Measurements from ENCODE around the gene LIN37. TPM values are rescaled to one million over a fixed set of nuclear protein-coding genes. Genes with fewer than 3 reads are reported as not detected.

The LIN37 gene
- total and polyA plus RNA-seq, 4 donors: 2.6 to 7.0 (median 6.1) TPM

DNA sequence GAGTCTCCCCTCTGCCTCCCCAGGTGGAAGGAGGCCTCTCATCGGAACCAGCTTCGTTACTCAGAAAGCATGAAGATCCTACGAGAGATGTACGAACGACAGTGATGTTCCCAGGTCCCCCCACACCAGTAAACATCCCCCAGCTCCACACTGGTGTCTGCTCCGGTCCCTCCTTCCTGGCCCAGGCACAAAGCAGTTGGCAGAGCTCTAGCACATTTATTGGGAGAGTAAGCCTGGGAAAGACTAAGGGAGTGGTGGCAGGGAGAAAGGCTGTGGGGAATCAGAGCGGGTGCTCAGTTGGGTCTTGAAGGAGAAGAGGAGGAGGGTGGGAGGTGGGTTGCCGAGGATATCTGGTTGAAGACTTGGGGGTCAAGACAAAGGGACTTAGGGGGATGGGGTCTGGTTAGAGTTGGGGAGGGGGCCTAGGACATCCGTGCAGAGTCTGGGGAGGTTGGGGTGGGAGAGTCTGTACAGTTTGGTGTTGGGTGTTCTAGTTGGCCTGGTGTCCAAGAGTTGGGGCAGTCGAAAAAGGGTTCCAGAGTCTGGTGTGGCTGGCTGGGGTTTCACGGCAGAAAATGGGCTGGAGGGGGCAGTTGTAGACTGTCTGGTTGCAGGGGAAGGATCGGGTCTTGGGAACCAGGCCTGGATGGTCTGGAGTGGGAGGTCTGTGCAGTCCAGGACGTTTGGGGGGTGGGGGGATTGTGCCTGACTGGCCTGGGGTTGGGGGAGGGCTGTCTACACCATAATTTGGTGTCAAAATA is 6.2 kb downstream of the LIN37 start:
- no peak for TF ChIP-seq GABPA (IDR thresholded peaks at IDR 0.05 in 1 of 2, conservative IDR thresholded peaks at IDR 0.05 in 1 of 2)
- peaks cover 0 to 20% (median 10%) of the 10 kb centered on the region in 4 donors for H3K36me3 ChIP-seq (ENCODE audit: control insufficient read depth in 4 of 4, insufficient read depth in 3 of 4, low read depth in 1 of 4, low read length in 3 of 4)
- no peaks in the 10 kb centered on the region for H3K27me3 ChIP-seq (ENCODE audit: control insufficient read depth in 4 of 4, insufficient read depth in 4 of 4, low read length in 3 of 4)
- no peaks in the 10 kb centered on the region for H3K9me3 ChIP-seq (ENCODE audit: control insufficient read depth in 4 of 4, low read length in 3 of 4)
- no peak overlapping the region for H3K4me3 ChIP-seq (ENCODE audit: low read depth in 1 of 3, low read length in 3 of 3)
- H3K9ac ChIP-seq (ENCODE audit: low read depth in 1 of 2, low read length in 2 of 2): no peak overlapping the region
- H3K27ac ChIP-seq (ENCODE audit: low read depth in 1 of 2, low read length in 2 of 2): peak overlapping the region; percentile 30 to 85
- DNase-seq (ENCODE audit: low spot score): no peak
- 90% methylated on average over 13 of the region's 13 CpGs for WGBS
- peaks cover 14 to 19% (median 17%) of the 10 kb centered on the region in 4 donors for H3K4me1 ChIP-seq (ENCODE audit: control insufficient read depth in 4 of 4, insufficient read depth in 4 of 4, low read length in 3 of 4)

DNA sequence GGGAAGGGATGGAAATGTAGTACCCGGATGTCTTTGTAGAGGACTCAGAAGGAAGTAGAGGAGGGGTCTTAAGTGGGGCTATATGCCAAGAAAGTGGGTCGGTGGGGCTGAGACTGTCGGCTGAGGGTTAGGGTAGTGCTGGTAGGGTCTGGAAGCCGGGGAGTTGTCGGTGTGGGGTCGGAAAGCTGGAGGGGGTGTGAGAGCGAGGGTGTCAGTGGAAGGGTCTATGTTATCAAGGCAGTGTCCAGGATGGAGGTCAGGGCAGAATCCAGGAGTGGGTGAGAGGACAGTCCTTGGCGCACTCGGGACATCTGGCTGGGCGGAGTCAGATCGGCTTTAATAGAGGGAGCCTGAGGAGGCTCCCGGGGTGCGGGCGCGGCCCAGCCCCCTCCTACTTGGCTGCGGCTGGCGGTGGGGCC is 6.8 kb downstream of the LIN37 start:
- H3K9me3 ChIP-seq (ENCODE audit: control insufficient read depth in 4 of 4, low read length in 3 of 4): no peaks in the 10 kb centered on the region
- H3K9ac ChIP-seq (ENCODE audit: low read depth in 1 of 2, low read length in 2 of 2): no peak overlapping the region
- H3K4me3 ChIP-seq (ENCODE audit: low read depth in 1 of 3, low read length in 3 of 3): no peak overlapping the region
- H3K36me3 ChIP-seq (ENCODE audit: control insufficient read depth in 4 of 4, insufficient read depth in 3 of 4, low read depth in 1 of 4, low read length in 3 of 4): peaks cover 0 to 20% (median 10%) of the 10 kb centered on the region in 4 donors
- no peak for DNase-seq (ENCODE audit: low spot score)
- TF ChIP-seq NR2F2 (IDR thresholded peaks at IDR 0.05): no peak
- no peaks in the 10 kb centered on the region for H3K27me3 ChIP-seq (ENCODE audit: control insufficient read depth in 4 of 4, insufficient read depth in 4 of 4, low read length in 3 of 4)
- H3K27ac ChIP-seq (ENCODE audit: low read depth in 1 of 2, low read length in 2 of 2): peak overlapping the region; percentile 30 to 85
- H3K4me1 ChIP-seq (ENCODE audit: control insufficient read depth in 4 of 4, insufficient read depth in 4 of 4, low read length in 3 of 4): peaks cover 14 to 19% (median 18%) of the 10 kb centered on the region in 4 donors
- WGBS: 67% methylated on average over 17 of the region's 17 CpGs

DNA sequence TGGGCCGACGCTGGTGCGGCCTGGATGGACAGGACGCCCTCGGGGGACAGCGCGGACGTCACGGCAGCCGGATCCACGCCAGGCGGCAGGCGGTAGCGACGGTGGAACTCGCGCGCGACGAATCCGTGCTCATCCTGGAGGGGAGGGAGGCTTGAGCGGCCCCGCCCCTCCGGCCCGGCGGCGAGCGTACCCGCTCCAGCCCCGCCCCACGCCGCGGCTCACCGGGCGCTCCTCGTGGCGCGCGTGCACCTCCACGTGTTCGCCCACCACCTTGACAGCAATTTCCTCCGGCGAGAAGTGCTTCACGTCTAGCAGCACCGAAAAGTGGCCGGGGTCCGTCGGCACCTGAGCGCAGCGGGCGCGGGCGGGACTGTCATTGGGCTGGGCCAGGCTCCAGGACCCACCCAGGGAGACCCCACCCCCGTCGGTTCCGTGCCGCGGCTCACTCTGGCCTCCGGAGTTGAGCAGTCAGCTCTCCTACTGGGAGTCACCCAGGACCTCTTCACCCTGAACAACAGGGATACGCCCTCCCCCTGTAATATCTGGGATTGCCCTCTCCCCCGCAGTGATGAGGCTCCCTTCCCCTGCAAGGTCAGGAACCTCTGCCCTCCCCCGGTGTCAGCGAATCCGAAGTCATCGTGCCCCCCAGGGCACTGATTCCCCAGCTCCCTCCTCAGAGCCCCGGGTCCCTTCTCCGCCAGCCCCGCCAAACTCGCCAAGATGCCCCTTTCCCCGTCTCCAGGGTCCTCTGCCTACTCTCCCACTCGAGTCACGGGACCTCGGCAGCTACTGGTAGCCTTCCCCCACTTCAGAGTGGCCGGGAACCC is 7.4 kb downstream of the LIN37 start:
- peak; percentile 59 for DNase-seq (ENCODE audit: low spot score)
- peaks cover 0 to 20% (median 10%) of the 10 kb centered on the region in 4 donors for H3K36me3 ChIP-seq (ENCODE audit: control insufficient read depth in 4 of 4, insufficient read depth in 3 of 4, low read depth in 1 of 4, low read length in 3 of 4)
- 40% methylated on average over 74 of the region's 74 CpGs for whole genome bisulfite sequencing
- peaks cover 14 to 19% (median 18%) of the 10 kb centered on the region in 4 donors for H3K4me1 ChIP-seq (ENCODE audit: control insufficient read depth in 4 of 4, insufficient read depth in 4 of 4, low read length in 3 of 4)
- no peaks in the 10 kb centered on the region for H3K9me3 ChIP-seq (ENCODE audit: control insufficient read depth in 4 of 4, low read length in 3 of 4)
- no peaks in the 10 kb centered on the region for H3K27me3 ChIP-seq (ENCODE audit: control insufficient read depth in 4 of 4, insufficient read depth in 4 of 4, low read length in 3 of 4)
- H3K9ac ChIP-seq (ENCODE audit: low read depth in 1 of 2, low read length in 2 of 2): no peak overlapping the region
- H3K4me3 ChIP-seq (ENCODE audit: low read depth in 1 of 3, low read length in 3 of 3): peak overlapping the region in 1 of 3 donors; percentile 8
- TF ChIP-seq, protein P1, sequence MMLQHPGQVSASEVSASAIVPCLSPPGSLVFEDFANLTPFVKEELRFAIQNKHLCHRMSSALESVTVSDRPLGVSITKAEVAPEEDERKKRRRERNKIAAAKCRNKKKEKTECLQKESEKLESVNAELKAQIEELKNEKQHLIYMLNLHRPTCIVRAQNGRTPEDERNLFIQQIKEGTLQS (IDR thresholded peaks at IDR 0.05): no peak
- TF ChIP-seq EGR1 (IDR thresholded peaks at IDR 0.05; ENCODE audit: low read depth in 2 of 2): no peak
- TF ChIP-seq, protein P2, sequence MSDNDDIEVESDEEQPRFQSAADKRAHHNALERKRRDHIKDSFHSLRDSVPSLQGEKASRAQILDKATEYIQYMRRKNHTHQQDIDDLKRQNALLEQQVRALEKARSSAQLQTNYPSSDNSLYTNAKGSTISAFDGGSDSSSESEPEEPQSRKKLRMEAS (IDR thresholded peaks at IDR 0.05): no peak
- TF ChIP-seq GABPA (IDR thresholded peaks at IDR 0.05 in 1 of 2, conservative IDR thresholded peaks at IDR 0.05 in 1 of 2): no peak
- TF ChIP-seq, protein P3, sequence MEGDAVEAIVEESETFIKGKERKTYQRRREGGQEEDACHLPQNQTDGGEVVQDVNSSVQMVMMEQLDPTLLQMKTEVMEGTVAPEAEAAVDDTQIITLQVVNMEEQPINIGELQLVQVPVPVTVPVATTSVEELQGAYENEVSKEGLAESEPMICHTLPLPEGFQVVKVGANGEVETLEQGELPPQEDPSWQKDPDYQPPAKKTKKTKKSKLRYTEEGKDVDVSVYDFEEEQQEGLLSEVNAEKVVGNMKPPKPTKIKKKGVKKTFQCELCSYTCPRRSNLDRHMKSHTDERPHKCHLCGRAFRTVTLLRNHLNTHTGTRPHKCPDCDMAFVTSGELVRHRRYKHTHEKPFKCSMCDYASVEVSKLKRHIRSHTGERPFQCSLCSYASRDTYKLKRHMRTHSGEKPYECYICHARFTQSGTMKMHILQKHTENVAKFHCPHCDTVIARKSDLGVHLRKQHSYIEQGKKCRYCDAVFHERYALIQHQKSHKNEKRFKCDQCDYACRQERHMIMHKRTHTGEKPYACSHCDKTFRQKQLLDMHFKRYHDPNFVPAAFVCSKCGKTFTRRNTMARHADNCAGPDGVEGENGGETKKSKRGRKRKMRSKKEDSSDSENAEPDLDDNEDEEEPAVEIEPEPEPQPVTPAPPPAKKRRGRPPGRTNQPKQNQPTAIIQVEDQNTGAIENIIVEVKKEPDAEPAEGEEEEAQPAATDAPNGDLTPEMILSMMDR (IDR thresholded peaks at IDR 0.05; ENCODE audit: low read depth, low read length, missing input control): no peak
- no peak for TF ChIP-seq RAD21 (IDR thresholded peaks at IDR 0.05)
- no peak for TF ChIP-seq HNF4A (conservative IDR thresholded peaks at IDR 0.05)
- TF ChIP-seq RXRA (IDR thresholded peaks at IDR 0.05): no peak
- no peak for TF ChIP-seq TAF1 (conservative IDR thresholded peaks at IDR 0.05)
- no peak for TF ChIP-seq JUND (IDR thresholded peaks at IDR 0.05)
- TF ChIP-seq, protein P4, sequence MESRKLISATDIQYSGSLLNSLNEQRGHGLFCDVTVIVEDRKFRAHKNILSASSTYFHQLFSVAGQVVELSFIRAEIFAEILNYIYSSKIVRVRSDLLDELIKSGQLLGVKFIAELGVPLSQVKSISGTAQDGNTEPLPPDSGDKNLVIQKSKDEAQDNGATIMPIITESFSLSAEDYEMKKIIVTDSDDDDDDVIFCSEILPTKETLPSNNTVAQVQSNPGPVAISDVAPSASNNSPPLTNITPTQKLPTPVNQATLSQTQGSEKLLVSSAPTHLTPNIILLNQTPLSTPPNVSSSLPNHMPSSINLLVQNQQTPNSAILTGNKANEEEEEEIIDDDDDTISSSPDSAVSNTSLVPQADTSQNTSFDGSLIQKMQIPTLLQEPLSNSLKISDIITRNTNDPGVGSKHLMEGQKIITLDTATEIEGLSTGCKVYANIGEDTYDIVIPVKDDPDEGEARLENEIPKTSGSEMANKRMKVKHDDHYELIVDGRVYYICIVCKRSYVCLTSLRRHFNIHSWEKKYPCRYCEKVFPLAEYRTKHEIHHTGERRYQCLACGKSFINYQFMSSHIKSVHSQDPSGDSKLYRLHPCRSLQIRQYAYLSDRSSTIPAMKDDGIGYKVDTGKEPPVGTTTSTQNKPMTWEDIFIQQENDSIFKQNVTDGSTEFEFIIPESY (IDR thresholded peaks at IDR 0.05): no peak
- TF ChIP-seq, protein P5, sequence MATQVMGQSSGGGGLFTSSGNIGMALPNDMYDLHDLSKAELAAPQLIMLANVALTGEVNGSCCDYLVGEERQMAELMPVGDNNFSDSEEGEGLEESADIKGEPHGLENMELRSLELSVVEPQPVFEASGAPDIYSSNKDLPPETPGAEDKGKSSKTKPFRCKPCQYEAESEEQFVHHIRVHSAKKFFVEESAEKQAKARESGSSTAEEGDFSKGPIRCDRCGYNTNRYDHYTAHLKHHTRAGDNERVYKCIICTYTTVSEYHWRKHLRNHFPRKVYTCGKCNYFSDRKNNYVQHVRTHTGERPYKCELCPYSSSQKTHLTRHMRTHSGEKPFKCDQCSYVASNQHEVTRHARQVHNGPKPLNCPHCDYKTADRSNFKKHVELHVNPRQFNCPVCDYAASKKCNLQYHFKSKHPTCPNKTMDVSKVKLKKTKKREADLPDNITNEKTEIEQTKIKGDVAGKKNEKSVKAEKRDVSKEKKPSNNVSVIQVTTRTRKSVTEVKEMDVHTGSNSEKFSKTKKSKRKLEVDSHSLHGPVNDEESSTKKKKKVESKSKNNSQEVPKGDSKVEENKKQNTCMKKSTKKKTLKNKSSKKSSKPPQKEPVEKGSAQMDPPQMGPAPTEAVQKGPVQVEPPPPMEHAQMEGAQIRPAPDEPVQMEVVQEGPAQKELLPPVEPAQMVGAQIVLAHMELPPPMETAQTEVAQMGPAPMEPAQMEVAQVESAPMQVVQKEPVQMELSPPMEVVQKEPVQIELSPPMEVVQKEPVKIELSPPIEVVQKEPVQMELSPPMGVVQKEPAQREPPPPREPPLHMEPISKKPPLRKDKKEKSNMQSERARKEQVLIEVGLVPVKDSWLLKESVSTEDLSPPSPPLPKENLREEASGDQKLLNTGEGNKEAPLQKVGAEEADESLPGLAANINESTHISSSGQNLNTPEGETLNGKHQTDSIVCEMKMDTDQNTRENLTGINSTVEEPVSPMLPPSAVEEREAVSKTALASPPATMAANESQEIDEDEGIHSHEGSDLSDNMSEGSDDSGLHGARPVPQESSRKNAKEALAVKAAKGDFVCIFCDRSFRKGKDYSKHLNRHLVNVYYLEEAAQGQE (IDR thresholded peaks at IDR 0.05): no peak
- TF ChIP-seq YY1 (IDR thresholded peaks at IDR 0.05): no peak
- no peak for TF ChIP-seq FOXA2 (IDR thresholded peaks at IDR 0.05)
- no peak for TF ChIP-seq FOXA1 (IDR thresholded peaks at IDR 0.05)
- no peak for TF ChIP-seq NR2F2 (IDR thresholded peaks at IDR 0.05)
- no peak for TF ChIP-seq SP1 (IDR thresholded peaks at IDR 0.05)
- no peak for TF ChIP-seq HNF4G (IDR thresholded peaks at IDR 0.05)
- H3K27ac ChIP-seq (ENCODE audit: low read depth in 1 of 2, low read length in 2 of 2): peak overlapping the region; percentile 85 to 91

All from liver (tissue), 9 donors.